HepG2 (cell line): ENCODE results near the gene LDAH. TPM values are rescaled to one million over a fixed set of nuclear protein-coding genes. Genes with fewer than 3 reads are reported as not detected.

Experiments used
- AKNA ChIP-seq: sonication (generic); formaldehyde crosslinking; IDR thresholded peaks from 2 replicates; pipeline ENCODE4 v1.4.0; 2020; ENCODE audit warnings: missing genetic modification reagents, borderline replicate concordance
- FIP1L1 ChIP-seq: fragments of 200-400 bp; formaldehyde crosslinking; IDR thresholded peaks from 2 replicates; pipeline ENCODE4 v1.6.1; 2018; ENCODE audit warnings: low read depth, mild to moderate bottlenecking, low read length, moderate library complexity, borderline replicate concordance; ENCODE audit not compliant: insufficient read depth
- HMG20B ChIP-seq: conservative IDR thresholded peaks from 2 replicates; pipeline ENCODE4 v1.6.1; 2016; ENCODE audit warnings: missing genetic modification reagents, missing compliant biosample characterization
- KAT8 ChIP-seq: IDR thresholded peaks from 2 replicates; pipeline ENCODE4 v1.6.1; 2016; ENCODE audit warnings: missing genetic modification reagents, missing compliant biosample characterization
- KDM4B ChIP-seq: sonication (generic); formaldehyde crosslinking; IDR thresholded peaks from 2 replicates; pipeline ENCODE4 v1.4.0; 2020; ENCODE audit warnings: missing genetic modification reagents
- MXD3 ChIP-seq: IDR thresholded peaks from 2 replicates; pipeline ENCODE4 v1.6.1; 2016; ENCODE audit warnings: mild to moderate bottlenecking, missing biosample characterization, missing genetic modification reagents
- MYPOP ChIP-seq: sonication (generic); formaldehyde crosslinking; IDR thresholded peaks from 2 replicates; pipeline ENCODE4 v1.8.1; 2023; ENCODE audit warnings: mild to moderate bottlenecking, moderate library complexity, missing genetic modification reagents
- RXRB ChIP-seq: IDR thresholded peaks from 2 replicates; pipeline ENCODE4 v1.6.1; 2016; ENCODE audit warnings: borderline replicate concordance, missing genetic modification reagents, missing compliant biosample characterization
- SP140L ChIP-seq: sonication (generic); formaldehyde crosslinking; IDR thresholded peaks from 2 replicates; pipeline ENCODE4 v1.4.0; 2020; ENCODE audit warnings: missing genetic modification reagents, borderline replicate concordance
- U2AF2 ChIP-seq: fragments of 200-400 bp; formaldehyde crosslinking; IDR thresholded peaks from 2 replicates; pipeline ENCODE4 v1.6.1; 2017; ENCODE audit warnings: low read depth, mild to moderate bottlenecking, low read length
- ZNF253 ChIP-seq: sonication (generic); formaldehyde crosslinking; IDR thresholded peaks from 2 replicates; pipeline ENCODE4 v1.8.0; 2022; ENCODE audit warnings: mild to moderate bottlenecking, missing genetic modification reagents, borderline replicate concordance
- ZNF33B ChIP-seq: sonication (generic); formaldehyde crosslinking; IDR thresholded peaks from 2 replicates; pipeline ENCODE4 v1.5.1; 2020; ENCODE audit warnings: mild to moderate bottlenecking, missing genetic modification reagents
- ZNF451 ChIP-seq: sonication (generic); formaldehyde crosslinking; IDR thresholded peaks from 2 replicates; pipeline ENCODE4 v1.5.0; 2020; ENCODE audit warnings: mild to moderate bottlenecking, missing genetic modification reagents
- ZNF557 ChIP-seq: sonication (generic); formaldehyde crosslinking; IDR thresholded peaks from 2 replicates; pipeline ENCODE4 v1.4.0; 2020; ENCODE audit warnings: missing genetic modification reagents
- ZNF704 ChIP-seq: sonication (generic); formaldehyde crosslinking; IDR thresholded peaks from 2 replicates; pipeline ENCODE4 v1.8.1; 2023; ENCODE audit warnings: mild to moderate bottlenecking, inconsistent platforms, moderate library complexity, missing genetic modification reagents, borderline replicate concordance
- ZNF839 ChIP-seq: sonication (generic); formaldehyde crosslinking; IDR thresholded peaks from 2 replicates; pipeline ENCODE4 v1.4.0; 2020; ENCODE audit warnings: missing genetic modification reagents, mild to moderate bottlenecking, borderline replicate concordance
- ZXDC ChIP-seq: sonication (generic); formaldehyde crosslinking; IDR thresholded peaks from 2 replicates; pipeline ENCODE4 v1.5.0; 2020; ENCODE audit warnings: mild to moderate bottlenecking, missing genetic modification reagents
- polyA plus RNA-seq, 8 experiments: library from polyadenylated mRNA; depleted of rRNA in 3 of 8; stranded (reverse) in 7 of 8; unstranded in 1 of 8; fragments of >200 nt; fragmentation: Illumina TruSeq in 4 of 8; extraction: Trizol in 4 of 8; gene quantifications; 2 replicates each; pipeline versions ENCODE4 v1.2.1 to v1.2.3, GENCODE V29; 2011 to 2016; ENCODE audit warnings: low read depth in 4 of 8, missing spikeins in 1 of 8, mixed read lengths in 1 of 8; ENCODE audit not compliant: insufficient read depth in 1 of 8
- total RNA-seq, 5 experiments: library from RNA; depleted of rRNA; stranded (reverse); fragments of >200 nt; fragmentation: Illumina TruSeq; extraction: Trizol; gene quantifications; 2 replicates each; pipeline ENCODE4 v1.2.3, GENCODE V29; 2016; ENCODE audit warnings: low read depth in 1 of 5

LDAH gene
- total and polyA plus RNA-seq, 2 of the 13 experiments (the other 11 are each of a cell fraction or from before 2014, with no cell fraction given) = 28.8 to 46.2 TPM

- TF ChIP-seq MXD3 (peak; percentile 41; the same call in 1 of the 2 replicates), SP140L (CRISPR knock-in tag) (peak; percentile 94; the same call in 1 of the 2 replicates), ZXDC (CRISPR knock-in tag) (no peak; the same call in 1 of the 2 replicates), AKNA (CRISPR knock-in tag) (no peak), ZNF839 (no peak), KAT8 (CRISPR knock-in tag) (peak; percentile 90), HMG20B (CRISPR knock-in tag) (peak; percentile 86), ZNF557 (peak; percentile 80; the same call in 1 of the 2 replicates), RXRB (CRISPR knock-in tag) (peak; percentile 85), FIP1L1 (no peak), U2AF2 (no peak), ZNF451 (CRISPR knock-in tag) (peak; percentile 87; the same call in 1 of the 2 replicates), ZNF704 (peak; percentile 59; the same call in 1 of the 2 replicates), KDM4B (CRISPR knock-in tag) (peak; percentile 91; the same call in 1 of the 2 replicates), ZNF33B (0 out of 2 replicates have a peak, but pooled peaks have one; percentile 38), MYPOP (CRISPR knock-in tag) (peak; percentile 78; the same call in 1 of the 2 replicates), ZNF253 (CRISPR knock-in tag) (0 out of 2 replicates have a peak, but pooled peaks have one; percentile 83)
Measured at GRCh38 chr2:20676353-20677215, 146.3 kb downstream of the LDAH start (continued).
